GM19099 (cell line): ENCODE results near the gene RBBP6.

Experiments used
- POLR2A ChIP-seq: IDR thresholded peaks from 3 replicates; pipeline ENCODE4 v1.6.1; 2011; ENCODE audit warnings: low read depth; ENCODE audit not compliant: insufficient read length; ENCODE audit errors: extremely low read depth

The RBBP6 gene

GRCh38 chr16:24539850-24540601 lies 660 bp downstream of the RBBP6 start:
- TF ChIP-seq POLR2A = no peak

- peak; percentile 13 for TF ChIP-seq POLR2A
Measured at GRCh38 chr16:24540602-24541210, 1.3 kb downstream of the RBBP6 start.

GRCh38 chr16:24541233-24541933 lies 2.0 kb downstream of the RBBP6 start:
- no peak for TF ChIP-seq POLR2A

GRCh38 chr16:24543949-24544348 lies 4.6 kb downstream of the RBBP6 start:
- TF ChIP-seq POLR2A = no peak

GRCh38 chr16:24544640-24545039 lies 5.3 kb downstream of the RBBP6 start:
- TF ChIP-seq POLR2A = no peak

- no peak for TF ChIP-seq POLR2A
Measured at GRCh38 chr16:24550295-24550694, 10.9 kb downstream of the RBBP6 start.

- TF ChIP-seq POLR2A = no peak
Measured at GRCh38 chr16:24552705-24553246, 13.4 kb downstream of the RBBP6 start.

- no peak for TF ChIP-seq POLR2A
Measured at GRCh38 chr16:24553983-24554382, 14.6 kb downstream of the RBBP6 start.

GRCh38 chr16:24555346-24555872 lies 16.0 kb downstream of the RBBP6 start:
- no peak for TF ChIP-seq POLR2A

- no peak for TF ChIP-seq POLR2A
Measured at GRCh38 chr16:24562811-24563210, 23.4 kb downstream of the RBBP6 start.

- TF ChIP-seq POLR2A = no peak
Measured at GRCh38 chr16:24568392-24568791, 29.0 kb downstream of the RBBP6 start.

- no peak for TF ChIP-seq POLR2A
Measured at GRCh38 chr16:24571096-24571495, 31.7 kb downstream of the RBBP6 start.

- TF ChIP-seq POLR2A = no peak
Measured at GRCh38 chr16:24572069-24572468, 32.7 kb downstream of the RBBP6 start.

- no peak for TF ChIP-seq POLR2A
Measured at GRCh38 chr16:24573141-24573540, 33.8 kb downstream of the RBBP6 start.

- no peak for TF ChIP-seq POLR2A
Measured at GRCh38 chr16:24577167-24577566, 37.8 kb downstream of the RBBP6 start.

- no peak for TF ChIP-seq POLR2A
Measured at GRCh38 chr16:24580665-24581064, 41.3 kb downstream of the RBBP6 start.

GRCh38 chr16:24583494-24583893 lies 44.1 kb downstream of the RBBP6 start:
- TF ChIP-seq POLR2A = no peak
